Upper lobe of right lung (tissue), 1 donor: ENCODE data around the gene CLMN. TPM values are rescaled to one million over a fixed set of nuclear protein-coding genes. Genes with fewer than 3 reads are reported as not detected.

ENCODE experiments used
- ATAC-seq: fragments of 200-7000 bp; cut with Tn5 transposase; one replicate; pipeline ENCODE4 v1.9.1; 2020; ENCODE audit warnings: mild to moderate bottlenecking, moderate library complexity
- DNase-seq: peaks from one replicate; pipeline ENCODE4 v3.0.0-alpha.2; 2020
- H3K27ac ChIP-seq: fragments of 200-600 bp; one replicate; pipeline ENCODE4 v1.8.0; 2022
- H3K27me3 ChIP-seq: fragments of 200-600 bp; one replicate; pipeline ENCODE4 v1.8.0; 2022; ENCODE audit warnings: mild to moderate bottlenecking
- H3K36me3 ChIP-seq: fragments of 200-600 bp; one replicate; pipeline ENCODE4 v1.8.0; 2022
- H3K4me1 ChIP-seq: fragments of 200-600 bp; one replicate; pipeline ENCODE4 v1.8.0; 2022
- H3K4me3 ChIP-seq: fragments of 200-600 bp; one replicate; pipeline ENCODE4 v1.8.0; 2022; ENCODE audit warnings: mild to moderate bottlenecking
- H3K9me3 ChIP-seq: fragments of 200-600 bp; one replicate; pipeline ENCODE4 v1.8.0; 2022
- CTCF ChIP-seq: fragments of 200-600 bp; IDR thresholded peaks from one replicate; pipeline ENCODE4 v1.8.0; 2022; ENCODE audit warnings: antibody characterized with exemption
- intact Hi-C: fragments of 100-400 bp; cut with DNase I; formaldehyde crosslinking; loops from one replicate; pipeline ENCODE4 v1.11.0; 2022
- total RNA-seq: library from RNA; stranded (reverse); fragmentation: NEBNext Ultra II Directional; extraction: Animal tissue kit (Norgen Biotek cat#: 25700); gene quantifications from one replicate; pipeline ENCODE4 v1.2.1, GENCODE V29; 2021
- donor health status: DM: no; HTN: yes; CAD: no; lungs with severe emphysema.

The CLMN gene
- total RNA-seq, 1 donor from 2014 or later, result 19.3 TPM

DNA sequence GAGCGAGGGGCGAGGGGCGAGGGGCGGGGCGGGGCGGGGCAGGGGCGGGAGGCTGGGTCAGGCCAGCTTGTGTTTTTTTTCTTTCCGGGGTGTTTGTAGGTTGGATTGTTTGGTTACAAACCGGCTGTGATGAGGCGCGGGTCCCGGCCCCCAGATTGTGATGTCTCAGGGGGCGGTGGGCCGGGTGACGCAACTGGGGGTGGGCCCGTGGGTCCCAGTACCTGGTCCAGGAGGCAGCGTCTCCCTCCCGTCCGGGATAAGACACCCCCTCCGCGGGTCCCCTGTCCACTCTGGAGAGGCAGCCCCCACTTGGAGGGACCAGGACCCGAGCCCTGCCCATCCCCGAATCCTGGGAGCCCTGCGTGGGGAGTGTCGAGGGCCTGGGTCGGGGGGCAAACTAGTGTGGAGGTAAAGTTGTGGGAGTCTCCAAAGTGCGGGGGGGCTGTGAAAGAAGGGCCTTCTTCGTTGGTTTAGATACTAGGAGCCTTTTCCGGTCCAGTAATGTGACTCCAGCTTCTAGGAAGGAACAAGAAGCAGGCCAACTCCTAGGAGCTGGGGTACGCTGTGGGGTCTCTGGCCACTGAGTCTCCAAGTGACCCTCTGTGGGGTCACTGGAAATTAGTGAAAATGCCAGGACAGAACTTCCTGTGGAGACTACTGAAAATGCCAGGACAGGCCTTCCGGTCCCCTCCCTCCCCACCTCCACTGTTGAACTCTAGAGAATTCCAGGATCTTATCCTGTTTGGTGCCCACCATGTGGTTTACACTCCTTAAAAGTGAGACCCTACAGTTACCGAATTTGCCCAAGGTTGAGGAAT is 579 bp upstream of the CLMN start:
- ATAC-seq (no peak), DNase-seq (no peak)
- no peak for TF ChIP-seq CTCF
- Histone ChIP-seq H3K27ac (peak overlapping the region; percentile 66), H3K4me3 (peak overlapping the region; percentile 48), H3K36me3 (no peaks in the 10 kb centered on the region), H3K9me3 (no peaks in the 10 kb centered on the region), H3K4me1 (peaks cover 10% of the 10 kb centered on the region), H3K27me3 (no peaks in the 10 kb centered on the region)
- intact Hi-C loops, result no loop called here

- peaks cover 23% of the 10 kb centered on the region for H3K4me1 ChIP-seq
- H3K4me3 ChIP-seq, result peak overlapping the region; percentile 73
- no peaks in the 10 kb centered on the region for H3K9me3 ChIP-seq
- intact Hi-C loops, result no loop called here
- peak overlapping the region; percentile 58 for H3K27ac ChIP-seq
- no peak for DNase-seq
- ATAC-seq, result no peak
- no peak for TF ChIP-seq CTCF
- no peaks in the 10 kb centered on the region for H3K36me3 ChIP-seq
- no peaks in the 10 kb centered on the region for H3K27me3 ChIP-seq
These were observed 1.1 kb downstream of the CLMN start for GRCh38 chr14:95318399-95319311.

GRCh38 chr14:95317817-95318343 is 1.8 kb downstream of the CLMN start:
- H3K27me3 ChIP-seq, result no peaks in the 10 kb centered on the region
- DNase-seq (no peak), ATAC-seq (no peak)
- H3K27ac ChIP-seq, result no peak overlapping the region
- H3K9me3 ChIP-seq, result no peaks in the 10 kb centered on the region
- H3K36me3 ChIP-seq, result no peaks in the 10 kb centered on the region
- TF ChIP-seq CTCF, result no peak
- H3K4me3 ChIP-seq, result no peak overlapping the region
- H3K4me1 ChIP-seq, result peaks cover 30% of the 10 kb centered on the region
- intact Hi-C loops, result no loop called here

GRCh38 chr14:95316821-95317220 is 2.9 kb downstream of the CLMN start:
- no peak overlapping the region for H3K27ac ChIP-seq
- H3K4me3 ChIP-seq, result no peak overlapping the region
- TF ChIP-seq CTCF, result no peak
- ATAC-seq, result no peak
- intact Hi-C loops, result no loop called here
- no peaks in the 10 kb centered on the region for H3K9me3 ChIP-seq
- DNase-seq, result no peak
- H3K36me3 ChIP-seq, result no peaks in the 10 kb centered on the region
- no peaks in the 10 kb centered on the region for H3K27me3 ChIP-seq
- H3K4me1 ChIP-seq, result peaks cover 27% of the 10 kb centered on the region

GRCh38 chr14:95315579-95315978 is 4.1 kb downstream of the CLMN start:
- Histone ChIP-seq H3K36me3 (no peaks in the 10 kb centered on the region), H3K9me3 (no peaks in the 10 kb centered on the region), H3K4me3 (no peak overlapping the region), H3K27ac (no peak overlapping the region), H3K4me1 (peaks cover 27% of the 10 kb centered on the region), H3K27me3 (no peaks in the 10 kb centered on the region)
- DNase-seq, result no peak
- intact Hi-C loops, result no loop called here
- no peak for ATAC-seq
- TF ChIP-seq CTCF, result no peak
